Stimulated activated CD8-positive, alpha-beta memory T cell treated with anti-CD3 and anti-CD28 coated beads, Interleukin-4, amount 100 ng/mL, for 48 hours (primary cell): ENCODE measurements around the gene ZFYVE28.

Experiments used
- DNase-seq: peaks from one replicate; pipeline ENCODE4 v3.0.0-alpha.2; 2020

The ZFYVE28 gene

DNA sequence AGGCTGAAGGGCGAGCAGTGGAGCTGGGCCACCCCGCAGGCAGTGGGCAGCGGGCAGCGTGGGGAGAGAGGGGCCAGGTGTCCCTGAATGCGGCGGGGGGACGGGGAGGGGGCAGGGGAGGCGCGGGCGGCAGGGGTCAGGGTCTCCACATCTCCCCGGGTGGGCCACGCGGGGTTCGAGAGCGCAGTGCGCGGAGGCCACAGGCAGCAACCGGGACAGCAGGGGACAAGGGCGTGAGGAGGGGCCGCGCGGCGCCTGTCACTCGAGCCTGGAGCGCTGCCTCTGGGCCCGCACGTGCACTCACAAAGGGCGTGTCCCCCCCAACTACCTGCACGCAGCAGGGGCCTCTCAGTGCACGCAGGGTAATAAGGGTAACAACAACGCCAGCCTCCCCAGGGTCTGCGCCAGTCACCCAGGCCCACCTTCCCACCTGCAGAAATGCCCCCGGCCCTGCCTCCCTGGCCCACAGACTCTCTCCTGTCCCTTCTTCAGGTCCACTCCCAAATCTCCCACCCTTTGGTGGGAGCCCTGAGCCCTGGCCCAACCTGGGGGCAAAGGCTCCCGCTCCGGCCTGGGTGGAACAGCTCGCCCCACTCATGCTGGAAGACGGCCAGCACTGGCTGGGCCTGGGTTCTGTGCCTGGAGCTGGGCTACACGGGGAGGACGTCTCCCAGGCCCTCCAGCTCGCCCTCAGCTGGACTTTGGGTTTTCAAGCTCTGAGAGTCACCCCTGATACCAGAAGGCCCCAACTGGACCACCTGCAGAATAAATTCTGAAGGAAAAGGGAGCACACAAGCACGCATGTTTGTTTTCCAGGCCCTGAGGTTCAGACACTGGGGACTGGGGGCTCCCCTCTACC is 53.2 kb downstream of the ZFYVE28 start:
- no peak for DNase-seq

- peak; percentile 74 for DNase-seq
Measured at GRCh38 chr4:2364654-2365053, 53.8 kb downstream of the ZFYVE28 start.

- DNase-seq = no peak
Measured at GRCh38 chr4:2363951-2364653, 54.3 kb downstream of the ZFYVE28 start.

- DNase-seq = no peak
Measured at GRCh38 chr4:2363056-2363721, 55.3 kb downstream of the ZFYVE28 start.

- DNase-seq = no peak
Measured at GRCh38 chr4:2362266-2363055, 56.0 kb downstream of the ZFYVE28 start.

- no peak for DNase-seq
Measured at GRCh38 chr4:2361366-2362265, 56.8 kb downstream of the ZFYVE28 start.

GRCh38 chr4:2360396-2360730 is 58.1 kb downstream of the ZFYVE28 start:
- no peak for DNase-seq

- DNase-seq = no peak
Measured at GRCh38 chr4:2359591-2360395, 58.7 kb downstream of the ZFYVE28 start.

- no peak for DNase-seq
Measured at GRCh38 chr4:2357821-2358745, 60.4 kb downstream of the ZFYVE28 start.

DNA sequence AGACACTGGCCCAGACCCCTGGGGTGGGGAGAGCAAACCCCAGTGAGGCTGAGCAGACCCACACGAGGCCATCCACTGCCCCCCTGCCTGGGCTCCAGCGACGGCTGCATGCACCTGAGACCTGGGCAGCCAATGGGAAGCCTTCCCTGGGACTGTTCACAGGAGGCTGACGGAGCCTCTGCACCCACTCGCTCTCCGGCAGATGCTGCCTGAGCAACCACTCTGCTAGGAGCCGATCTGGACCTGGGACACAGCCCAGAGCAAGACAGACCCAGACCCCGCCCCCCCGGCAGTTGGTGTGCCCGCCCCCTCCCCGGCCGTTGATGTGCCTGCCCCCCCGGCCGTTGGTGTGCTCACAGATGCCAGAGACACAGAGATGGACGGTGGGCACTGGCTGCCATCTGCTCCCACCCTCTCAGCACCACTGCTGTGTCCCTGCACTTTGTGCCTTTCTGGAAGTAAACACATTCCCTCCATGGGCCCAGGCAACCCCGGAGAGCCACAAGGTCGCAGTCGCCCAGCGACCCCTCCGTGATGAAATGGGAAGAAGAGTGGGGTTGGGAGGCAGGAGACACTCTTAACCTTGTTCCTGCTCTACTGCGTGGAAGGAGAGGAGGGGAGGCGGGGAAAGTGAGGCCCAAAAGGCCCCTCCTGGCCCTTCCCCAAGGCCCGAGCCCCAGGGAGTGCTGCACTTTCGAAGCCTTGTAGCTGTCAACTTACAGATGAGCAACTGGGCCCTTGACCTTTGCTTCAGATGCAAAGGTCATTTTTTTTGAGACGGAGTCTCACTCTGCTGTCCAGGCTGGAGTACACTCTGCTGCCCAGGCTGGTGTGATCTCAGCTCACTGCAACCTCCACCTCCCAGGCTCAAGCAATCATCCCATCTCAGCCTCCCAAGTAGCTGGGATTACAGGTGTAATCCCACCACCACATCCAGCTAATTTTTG is 62.0 kb downstream of the ZFYVE28 start:
- no peak for DNase-seq

DNA sequence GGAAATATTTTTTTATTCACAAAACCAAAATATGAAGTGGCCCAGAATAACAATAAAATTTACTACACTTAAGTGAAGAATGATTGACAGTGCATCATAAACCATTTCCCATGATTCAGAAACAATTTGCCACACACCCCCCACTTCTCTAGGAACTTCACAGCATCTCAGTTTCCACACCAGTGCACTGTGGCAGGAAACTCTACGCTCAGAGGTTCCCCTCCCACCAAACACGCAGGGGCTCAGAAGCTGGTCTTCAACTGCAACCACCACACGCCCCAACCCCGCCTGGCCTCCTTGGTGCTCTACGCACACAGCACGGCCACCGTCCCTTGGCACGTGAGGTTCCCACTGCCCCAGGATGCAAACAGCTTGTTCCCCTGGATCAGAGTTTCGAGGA is 63.7 kb downstream of the ZFYVE28 start:
- peak; percentile 47 for DNase-seq

- DNase-seq = no peak
Measured at GRCh38 chr4:2354118-2354517, 64.3 kb downstream of the ZFYVE28 start.

GRCh38 chr4:2353222-2354107 is 65.0 kb downstream of the ZFYVE28 start:
- peak; percentile 12 for DNase-seq

- DNase-seq = peak; percentile 14
Measured at GRCh38 chr4:2352729-2353221, 65.7 kb downstream of the ZFYVE28 start.

- DNase-seq = no peak
Measured at GRCh38 chr4:2352171-2352570, 66.3 kb downstream of the ZFYVE28 start.

- peak; percentile 17 for DNase-seq
Measured at GRCh38 chr4:2350982-2351381, 67.5 kb downstream of the ZFYVE28 start.

- no peak for DNase-seq
Measured at GRCh38 chr4:2348786-2349185, 69.7 kb downstream of the ZFYVE28 start.
